ENCODE data around the gene CLEC11A. TPM values are rescaled to one million over a fixed set of nuclear protein-coding genes. Genes with fewer than 3 reads are reported as not detected.
"Not testable (repeated sequence)": the region's sequence is repeated elsewhere in the genome, so short reads cannot be mapped to it uniquely, and the experiment has no call there.

The CLEC11A gene
- total and polyA plus RNA-seq, 2 experiments from 2014 or later = 16.6 to 26.7 TPM

GRCh38 chr19:50764409-50764808 is 41.2 kb downstream of the CLEC11A start:
- no peak overlapping the region for H3K27ac ChIP-seq
- H3K4me1 ChIP-seq (ENCODE audit: low read depth) = no peaks in the 10 kb centered on the region
- H3K4me3 ChIP-seq = no peak overlapping the region
- H3K27me3 ChIP-seq = no peaks in the 10 kb centered on the region
- H3K9me3 ChIP-seq (ENCODE audit: low read depth) = no peaks in the 10 kb centered on the region
- no peak for TF ChIP-seq CTCF (IDR thresholded peaks at IDR 0.05; ENCODE audit: low read depth, low read length)
- no peaks in the 10 kb centered on the region for H3K36me3 ChIP-seq
- DNase-seq (ENCODE audit: low read depth in 1 of 2, low spot score in 1 of 2) = no peak

DNA sequence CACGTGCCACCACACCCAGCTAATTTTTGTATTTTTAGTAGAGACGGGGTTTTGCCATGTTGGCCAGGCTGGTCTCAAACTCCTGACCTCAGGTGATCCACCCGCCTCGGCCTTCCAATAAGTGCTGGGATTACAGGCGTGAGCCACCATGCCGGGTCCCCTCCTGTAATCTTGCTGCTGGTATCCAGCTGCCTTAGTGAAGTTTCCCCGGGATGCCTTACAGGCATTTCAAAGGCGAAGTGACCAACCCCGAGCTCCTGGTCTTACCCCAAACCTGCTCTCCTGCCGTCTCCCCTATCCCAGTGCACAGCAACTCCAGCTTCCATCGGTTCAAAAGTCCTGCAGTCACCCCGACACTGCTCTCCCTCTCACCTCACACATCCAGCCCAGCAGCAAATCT is 43.6 kb downstream of the CLEC11A start:
- H3K9me3 ChIP-seq (ENCODE audit: low read depth); H3K4me1 ChIP-seq (ENCODE audit: low read depth); DNase-seq (ENCODE audit: low read depth in 1 of 2, low spot score in 1 of 2); H3K27me3 ChIP-seq; H3K27ac ChIP-seq; H3K4me3 ChIP-seq; H3K36me3 ChIP-seq: not testable (repeated sequence)

DNA sequence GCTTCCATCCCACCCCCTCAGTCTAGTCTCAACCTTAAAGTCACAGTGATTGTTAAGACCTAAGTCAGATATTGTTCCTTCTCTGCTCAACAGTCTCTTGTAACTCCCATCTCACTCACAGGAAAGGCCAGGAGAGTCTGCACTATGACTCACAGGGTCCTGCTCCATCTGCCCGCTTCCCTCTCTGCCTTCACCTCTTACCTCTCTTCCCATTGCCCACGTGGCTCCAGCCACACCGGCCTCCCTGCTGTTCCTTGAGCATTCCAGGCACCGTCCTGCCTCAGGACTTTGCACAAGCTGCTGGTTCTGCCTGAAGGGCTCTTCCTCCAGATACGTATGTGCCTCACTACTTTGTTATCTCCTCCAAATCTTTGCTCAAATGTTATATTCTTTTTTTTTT is 44.1 kb downstream of the CLEC11A start:
- H3K36me3 ChIP-seq; H3K27ac ChIP-seq; H3K4me3 ChIP-seq; H3K4me1 ChIP-seq (ENCODE audit: low read depth); DNase-seq (ENCODE audit: low read depth in 1 of 2, low spot score in 1 of 2); H3K27me3 ChIP-seq; H3K9me3 ChIP-seq (ENCODE audit: low read depth): not testable (repeated sequence)

DNA sequence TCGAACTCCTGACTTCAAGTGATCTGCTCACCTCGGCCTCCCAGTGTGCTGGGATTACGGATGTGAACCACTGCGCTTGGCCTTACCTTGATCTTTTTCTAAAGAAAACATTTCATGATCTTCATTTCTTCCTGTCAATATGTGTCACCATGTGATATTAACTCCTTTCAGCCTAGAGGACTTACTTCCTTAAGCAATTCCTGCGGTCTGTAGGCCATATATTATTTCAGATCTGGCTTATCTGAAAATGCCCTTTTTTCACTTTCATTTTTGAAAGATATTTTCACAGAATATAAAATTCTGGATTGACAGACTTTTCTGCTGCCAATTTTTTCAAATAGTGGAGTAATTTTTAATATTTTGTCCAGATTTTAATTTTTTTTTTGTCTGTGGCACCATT is 45.1 kb downstream of the CLEC11A start:
- Histone ChIP-seq H3K9me3 (ENCODE audit: low read depth) (no peaks in the 10 kb centered on the region), H3K27me3 (no peaks in the 10 kb centered on the region), H3K4me3 (no peak overlapping the region), H3K36me3 (no peaks in the 10 kb centered on the region), H3K27ac (no peak overlapping the region), H3K4me1 (ENCODE audit: low read depth) (no peaks in the 10 kb centered on the region)
- DNase-seq (ENCODE audit: low read depth in 1 of 2, low spot score in 1 of 2) = no peak
- TF ChIP-seq CTCF (IDR thresholded peaks at IDR 0.05; ENCODE audit: low read depth, low read length) = no peak

GRCh38 chr19:50770164-50770563 is 47.0 kb downstream of the CLEC11A start, which contains the start of gene GPR32:
TSS of gene GPR32 (plus strand) at chr19:50770464. CDS start at chr19:50770601, 137 bp downstream.
- not testable (repeated sequence) for H3K4me1 ChIP-seq (ENCODE audit: low read depth); H3K9me3 ChIP-seq (ENCODE audit: low read depth); H3K27ac ChIP-seq; H3K27me3 ChIP-seq; H3K4me3 ChIP-seq; H3K36me3 ChIP-seq; DNase-seq (ENCODE audit: low read depth in 1 of 2, low spot score in 1 of 2)

DNA sequence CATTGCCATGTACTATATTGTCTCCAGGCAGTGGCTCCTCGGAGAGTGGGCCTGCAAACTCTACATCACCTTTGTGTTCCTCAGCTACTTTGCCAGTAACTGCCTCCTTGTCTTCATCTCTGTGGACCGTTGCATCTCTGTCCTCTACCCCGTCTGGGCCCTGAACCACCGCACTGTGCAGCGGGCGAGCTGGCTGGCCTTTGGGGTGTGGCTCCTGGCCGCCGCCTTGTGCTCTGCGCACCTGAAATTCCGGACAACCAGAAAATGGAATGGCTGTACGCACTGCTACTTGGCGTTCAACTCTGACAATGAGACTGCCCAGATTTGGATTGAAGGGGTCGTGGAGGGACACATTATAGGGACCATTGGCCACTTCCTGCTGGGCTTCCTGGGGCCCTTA is 47.7 kb downstream of the CLEC11A start:
- no peak for DNase-seq (ENCODE audit: low read depth in 1 of 2, low spot score in 1 of 2)
- no peaks in the 10 kb centered on the region for H3K36me3 ChIP-seq
- TF ChIP-seq CTCF (IDR thresholded peaks at IDR 0.05; ENCODE audit: low read depth, low read length) = no peak
- no peak overlapping the region for H3K27ac ChIP-seq
- H3K4me1 ChIP-seq (ENCODE audit: low read depth) = no peaks in the 10 kb centered on the region
- H3K4me3 ChIP-seq = no peak overlapping the region
- H3K27me3 ChIP-seq = peaks cover 12% of the 10 kb centered on the region
- no peaks in the 10 kb centered on the region for H3K9me3 ChIP-seq (ENCODE audit: low read depth)

- no peaks in the 10 kb centered on the region for H3K9me3 ChIP-seq (ENCODE audit: low read depth)
- peaks cover 27% of the 10 kb centered on the region for H3K27me3 ChIP-seq
- no peaks in the 10 kb centered on the region for H3K4me1 ChIP-seq (ENCODE audit: low read depth)
- no peak overlapping the region for H3K4me3 ChIP-seq
- H3K27ac ChIP-seq = no peak overlapping the region
- no peaks in the 10 kb centered on the region for H3K36me3 ChIP-seq
- TF ChIP-seq CTCF (IDR thresholded peaks at IDR 0.05; ENCODE audit: low read depth, low read length) = no peak
- peak in 1 of 2 donors; percentile 20 for DNase-seq (ENCODE audit: low read depth in 1 of 2, low spot score in 1 of 2)
Measured at GRCh38 chr19:50772476-50772875, 49.3 kb downstream of the CLEC11A start.

- not testable (repeated sequence) for H3K9me3 ChIP-seq (ENCODE audit: low read depth); H3K4me3 ChIP-seq; H3K36me3 ChIP-seq; H3K27ac ChIP-seq; DNase-seq (ENCODE audit: low read depth in 1 of 2, low spot score in 1 of 2); H3K4me1 ChIP-seq (ENCODE audit: low read depth)
- H3K27me3 ChIP-seq = peaks cover 31% of the 10 kb centered on the region
Measured at GRCh38 chr19:50772912-50773311, 49.7 kb downstream of the CLEC11A start.

GRCh38 chr19:50773454-50773853 is 50.3 kb downstream of the CLEC11A start:
- peaks cover 37% of the 10 kb centered on the region for H3K27me3 ChIP-seq
- not testable (repeated sequence) for DNase-seq (ENCODE audit: low read depth in 1 of 2, low spot score in 1 of 2); H3K9me3 ChIP-seq (ENCODE audit: low read depth); H3K4me3 ChIP-seq; H3K4me1 ChIP-seq (ENCODE audit: low read depth); H3K27ac ChIP-seq; H3K36me3 ChIP-seq
